B cell (primary cell): Measurements from ENCODE around the gene PRDM10. TPM values are rescaled to one million over a fixed set of nuclear protein-coding genes. Genes with fewer than 3 reads are reported as not detected.

Experiments
- ATAC-seq: fragments of 200-7000 bp; cut with Tn5 transposase; one replicate; pipeline ENCODE4 v1.10.0; 2021; ENCODE audit warnings: low read depth, mild to moderate bottlenecking, moderate number of reproducible peaks, moderate library complexity
- CTCF ChIA-PET: fragments of 350-600 bp; sonication (Branson Sonifier 250); formaldehyde crosslinking; loops from one replicate; lab custom pipeline; 2021; ENCODE audit warnings: antibody characterized with exemption, inconsistent platforms; lab: Charles Lee
- POLR2A ChIA-PET: fragments of 350-600 bp; sonication (Branson Sonifier 250); formaldehyde crosslinking; loops from one replicate; lab custom pipeline; 2021; ENCODE audit warnings: antibody characterized with exemption; lab: Charles Lee
- DNase-seq: peaks from one replicate; pipeline ENCODE4 v3.0.0; 2013
- H2AFZ ChIP-seq: 2 replicates; pipeline ENCODE4 v1.6.1; 2012; ENCODE audit warnings: mild to moderate bottlenecking, low read depth, low read length; ENCODE audit not compliant: insufficient read depth, poor library complexity, severe bottlenecking
- H3K27ac ChIP-seq, 2 donors: 1 replicate in 1 of 2; 2 replicates in 1 of 2; pipeline ENCODE4 v1.5.1; 2012 to 2013; ENCODE audit warnings: low read length in 2 of 2, mild to moderate bottlenecking in 2 of 2, moderate library complexity in 1 of 2
- H3K27me3 ChIP-seq, 4 experiments: fragments of 200-600 bp in 1 of 4; sonication (generic) in 1 of 4; replicated peaks in 1 of 4; 1 replicate in 2 of 4; 2 replicates in 2 of 4; pipeline versions ENCODE4 v1.6.1 to v1.7.0; 2013 to 2016; ENCODE audit warnings: low read length in 3 of 4, mild to moderate bottlenecking in 2 of 4, mixed read lengths in 1 of 4, moderate library complexity in 1 of 4; ENCODE audit not compliant: insufficient read depth in 4 of 4, control insufficient read depth in 3 of 4; ENCODE audit errors: control extremely low read depth in 1 of 4
- H3K36me3 ChIP-seq, 2 experiments: replicated peaks in 1 of 2; 1 replicate in 1 of 2; 2 replicates in 1 of 2; pipeline versions ENCODE4 v1.6.1 to v1.7.1; 2013; ENCODE audit warnings: low read length in 1 of 2; ENCODE audit not compliant: insufficient read depth in 2 of 2, control insufficient read depth in 1 of 2; ENCODE audit errors: control extremely low read depth in 1 of 2, extremely low read depth in 1 of 2
- H3K4me1 ChIP-seq, 2 donors: fragments of 200-600 bp in 1 of 2; sonication (generic) in 1 of 2; 1 replicate in 1 of 2; 2 replicates in 1 of 2; pipeline versions ENCODE4 v1.5.1 to v1.6.1; 2013 to 2017; ENCODE audit warnings: low read length in 2 of 2; ENCODE audit not compliant: control insufficient read depth in 2 of 2, insufficient read depth in 2 of 2
- H3K4me2 ChIP-seq: replicated peaks from 2 replicates; pipeline ENCODE3; 2012; ENCODE audit warnings: mild to moderate bottlenecking, low read depth, low read length; ENCODE audit not compliant: poor library complexity, severe bottlenecking
- H3K4me3 ChIP-seq, 5 experiments: fragments of 200-600 bp in 1 of 5; sonication (generic) in 1 of 5; 1 replicate in 3 of 5; 2 replicates in 2 of 5; pipeline versions ENCODE4 v1.5.1 to v1.7.0; 2011 to 2016; ENCODE audit warnings: low read length in 4 of 5, mild to moderate bottlenecking in 4 of 5, low read depth in 2 of 5, control low read depth in 1 of 5, moderate library complexity in 1 of 5; ENCODE audit not compliant: insufficient read depth in 1 of 5; ENCODE audit errors: control extremely low read depth in 1 of 5, extremely low read depth in 1 of 5
- H3K79me2 ChIP-seq: fragments of 200-600 bp; sonication (generic); one replicate; pipeline ENCODE4 v1.6.0; 2016; ENCODE audit warnings: low read length; ENCODE audit not compliant: control insufficient read depth, insufficient read depth
- H3K9ac ChIP-seq: fragments of 200-600 bp; sonication (generic); 2 replicates; pipeline ENCODE4 v1.6.1; 2017; ENCODE audit warnings: mild to moderate bottlenecking, low read length, moderate library complexity
- H3K9me3 ChIP-seq, 3 donors: one replicate each; pipeline versions ENCODE4 v1.6.1 to v1.7.1; 2013; ENCODE audit warnings: low read length in 2 of 3; ENCODE audit not compliant: control insufficient read depth in 2 of 3, insufficient read depth in 1 of 3; ENCODE audit errors: control extremely low read depth in 1 of 3
- H4K20me1 ChIP-seq: 2 replicates; pipeline ENCODE4 v1.6.0; 2012; ENCODE audit warnings: mild to moderate bottlenecking, low read length; ENCODE audit not compliant: insufficient read depth, control insufficient read depth, poor library complexity, severe bottlenecking
- H3K27ac Mint-ChIP-seq: one replicate; pipeline ENCODE4 v1.8.0; 2021; ENCODE audit warnings: mixed read lengths
- H3K27me3 Mint-ChIP-seq: one replicate; pipeline ENCODE4 v1.8.0; 2021; ENCODE audit warnings: mixed read lengths
- H3K4me1 Mint-ChIP-seq: one replicate; pipeline ENCODE4 v1.8.0; 2021; ENCODE audit warnings: mixed read lengths
- H3K4me3 Mint-ChIP-seq: one replicate; pipeline ENCODE4 v1.8.0; 2021; ENCODE audit warnings: mixed read lengths
- H3K9me3 Mint-ChIP-seq: one replicate; pipeline ENCODE4 v1.8.0; 2022; ENCODE audit warnings: mixed read lengths; ENCODE audit not compliant: insufficient read depth
- CTCF ChIP-seq: fragments of 200-600 bp; IDR thresholded peaks from one replicate; pipeline ENCODE4 v1.8.0; 2022; ENCODE audit warnings: antibody characterized with exemption, mild to moderate bottlenecking
- EZH2 ChIP-seq: IDR thresholded peaks from 2 replicates; pipeline ENCODE4 v1.6.1; 2012; ENCODE audit warnings: borderline replicate concordance, low read depth, mild to moderate bottlenecking, moderate library complexity, low read length; ENCODE audit not compliant: insufficient read depth, poor library complexity, severe bottlenecking
- WGBS: methylation state at CpG from one replicate; pipeline ENCODE4 v1.1.5; 2013; ENCODE audit warnings: missing lambda C conversion rate; ENCODE audit not compliant: insufficient coverage; 5-methylcytosine and 5-hydroxymethylcytosine counted together
- intact Hi-C: fragments of 100-400 bp; cut with micrococcal nuclease; formaldehyde crosslinking; loops from one replicate; pipeline ENCODE4 v1.10.0; 2022
- polyA plus RNA-seq: library from polyadenylated mRNA; depleted of rRNA; stranded (reverse); fragments of >200 nt; gene quantifications from 2 replicates; pipeline ENCODE4 v1.2.3, GENCODE V29; 2012
- total RNA-seq, 2 donors: library from RNA; stranded (reverse); fragments of 120-200 nt in 1 of 2; gene quantifications; 1 replicate in 1 of 2; 2 replicates in 1 of 2; pipeline versions ENCODE4 v1.2.3 to v1.2.4, GENCODE V29; 2013 to 2022

Gene PRDM10
- total and polyA plus RNA-seq, 2 donors (not counting 1 experiment from before 2014, with no cell fraction given): 4.5 to 17.5 TPM

DNA sequence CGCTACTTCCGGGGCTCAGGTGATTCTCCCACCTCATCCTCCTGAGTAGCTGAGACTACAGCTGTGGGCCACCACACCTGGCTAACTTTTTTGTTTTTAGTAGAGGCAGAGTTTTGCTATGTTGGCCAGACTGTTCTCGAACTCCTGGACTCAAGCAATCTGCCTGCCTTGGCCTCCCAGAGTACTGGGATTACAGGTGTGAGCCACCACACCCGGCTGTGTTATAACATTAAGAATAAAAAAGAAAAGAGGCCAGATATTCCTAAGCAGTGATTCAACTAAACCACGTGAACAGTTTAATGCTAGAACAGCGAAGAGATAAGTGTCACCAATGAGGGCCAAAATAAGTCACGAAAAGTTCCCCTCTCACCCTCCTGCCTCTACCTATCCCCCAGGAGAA is 3.7 kb downstream of the PRDM10 start:
- Histone ChIP-seq H3K4me2 (no peak overlapping the region), H3K79me2 (peaks cover 65% of the 10 kb centered on the region), H3K4me3 (no peak overlapping the region), H3K27me3 (no peaks in the 10 kb centered on the region), H2AFZ (no peak overlapping the region), H4K20me1 (peaks cover 19% of the 10 kb centered on the region), H3K27ac (no peak overlapping the region), H3K9ac (no peak overlapping the region), H3K4me1 (peaks cover 12 to 22% of the 10 kb centered on the region in 2 donors), H3K36me3 (peaks cover 0 to 2% of the 10 kb centered on the region in 2 experiments), H3K9me3 (no peaks in the 10 kb centered on the region)
- 100% methylated on average over 3 of the region's 7 CpGs for WGBS
- ChIA-PET CTCF (no interaction called here), POLR2A (no interaction called here)
- H3K9me3 Mint-ChIP-seq: no peaks in the 10 kb centered on the region
- H3K27ac Mint-ChIP-seq: no peak overlapping the region
- TF ChIP-seq CTCF (no peak), EZH2 (no peak)
- no peak for ATAC-seq
- intact Hi-C loops: no loop called here
- H3K4me3 Mint-ChIP-seq: no peak overlapping the region
- no peak for DNase-seq
- H3K27me3 Mint-ChIP-seq: no peaks in the 10 kb centered on the region
- H3K4me1 Mint-ChIP-seq: peaks cover 23% of the 10 kb centered on the region

GRCh38 chr11:129998107-129998506 is 4.5 kb downstream of the PRDM10 start:
- Mint-ChIP-seq H3K27ac (no peak overlapping the region), H3K4me3 (no peak overlapping the region), H3K4me1 (peaks cover 19% of the 10 kb centered on the region), H3K9me3 (no peaks in the 10 kb centered on the region), H3K27me3 (no peaks in the 10 kb centered on the region)
- H3K36me3 ChIP-seq: peaks cover 0 to 2% of the 10 kb centered on the region in 2 experiments
- no CpG with 5 or more reads among the region's 1 CpG for WGBS
- no peak overlapping the region for H3K27ac ChIP-seq
- H3K4me3 ChIP-seq: no peak overlapping the region
- H3K4me2 ChIP-seq: no peak overlapping the region
- ChIA-PET POLR2A (interaction anchor here (0.6 kb wide), 1 partner anchor 560 kb away, joined by 10 read pairs; no protein-coding TSS in a partner anchor), CTCF (interaction anchor here (1.2 kb wide), 1 partner anchor 134 kb away, joined by 4 read pairs; no protein-coding TSS in a partner anchor)
- TF ChIP-seq EZH2 (no peak), CTCF (no peak)
- H3K9me3 ChIP-seq: no peaks in the 10 kb centered on the region
- H4K20me1 ChIP-seq: peaks cover 27% of the 10 kb centered on the region
- H3K4me1 ChIP-seq: peaks cover 9 to 18% of the 10 kb centered on the region in 2 donors
- no peak overlapping the region for H2AFZ ChIP-seq
- no peaks in the 10 kb centered on the region for H3K27me3 ChIP-seq
- peaks cover 67% of the 10 kb centered on the region for H3K79me2 ChIP-seq
- intact Hi-C loops: no loop called here
- no peak for DNase-seq
- H3K9ac ChIP-seq: no peak overlapping the region
- ATAC-seq: no peak
